Measurements from ENCODE around the gene FADS1. TPM values are rescaled to one million over a fixed set of nuclear protein-coding genes. Genes with fewer than 3 reads are reported as not detected.

FADS1 gene
- total and polyA plus RNA-seq, 2 of the 13 experiments (the other 11 are each of a cell fraction or from before 2014, with no cell fraction given) = 91.8 to 108 TPM

DNA sequence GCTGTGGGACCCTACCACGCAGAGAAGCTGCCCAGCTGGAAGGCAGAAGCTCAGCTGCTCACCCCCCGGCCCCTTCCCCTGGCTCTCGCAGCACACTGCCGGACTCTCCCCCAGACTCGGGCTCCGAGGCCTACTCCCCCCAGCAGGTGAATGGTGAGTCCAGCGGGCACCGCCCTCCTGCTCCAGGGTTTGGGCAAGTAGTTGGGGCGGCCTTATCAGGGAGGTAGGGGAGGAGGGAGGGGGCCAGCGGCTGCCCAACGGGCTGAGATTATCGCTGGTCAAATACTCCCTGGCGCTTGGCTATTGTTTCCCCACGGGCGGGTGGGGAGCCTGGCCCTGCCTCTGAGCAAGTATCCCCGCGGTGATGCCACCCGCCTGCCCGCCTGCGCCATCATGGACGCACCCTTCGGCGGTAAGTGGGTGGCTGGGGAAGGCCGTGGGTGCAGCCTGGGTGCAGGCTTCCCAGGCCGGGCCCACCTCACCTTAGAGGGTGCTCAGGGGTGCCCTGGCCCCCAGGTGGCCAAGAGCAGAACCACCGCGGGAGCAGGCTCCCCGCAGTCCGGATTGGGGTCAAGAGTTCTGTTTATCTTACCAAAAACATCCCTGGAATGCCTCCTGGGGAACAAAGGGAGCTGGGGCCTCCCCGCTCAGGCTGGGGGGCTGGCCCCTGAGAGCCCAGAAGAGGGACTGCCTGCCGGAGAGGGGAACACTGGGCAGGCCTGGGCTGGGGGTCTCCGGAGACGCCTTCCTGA lies 47.5 kb downstream of the FADS1 start (continued):
- TF ChIP-seq ETV5 (CRISPR knock-in tag; IDR thresholded peaks at IDR 0.05; ENCODE audit: borderline replicate concordance) (peak; percentile 67; the same call in 1 of the 2 replicates), TEAD3 (CRISPR knock-in tag; optimal IDR thresholded peaks at IDR 0.05; ENCODE audit: borderline replicate concordance) (peak; percentile 99), SP5 (CRISPR knock-in tag; IDR thresholded peaks at IDR 0.05; ENCODE audit: borderline replicate concordance, low read depth) (peak; percentile 34; the same call in 1 of the 2 replicates), AKAP8 (CRISPR knock-in tag; IDR thresholded peaks at IDR 0.05) (peak; percentile 53; the same call in 1 of the 2 replicates), MEIS2 (CRISPR knock-in tag; IDR thresholded peaks at IDR 0.05) (no peak), NFKB2 (CRISPR knock-in tag; IDR thresholded peaks at IDR 0.05; ENCODE audit: borderline replicate concordance) (0 out of 2 replicates have a peak, but pooled peaks have one; percentile 22), ZFP62 (CRISPR knock-in tag; IDR thresholded peaks at IDR 0.05) (no peak), MLLT10 (CRISPR knock-in tag; IDR thresholded peaks at IDR 0.05) (no peak), SIX4 (CRISPR knock-in tag; IDR thresholded peaks at IDR 0.05) (peak; percentile 15; the same call in 1 of the 2 replicates), KDM6A (CRISPR knock-in tag; IDR thresholded peaks at IDR 0.05; ENCODE audit: low read depth) (peak; percentile 92), ARID2 (CRISPR knock-in tag; IDR thresholded peaks at IDR 0.05; ENCODE audit: borderline replicate concordance) (no peak), TMF1 (CRISPR knock-in tag; IDR thresholded peaks at IDR 0.05; ENCODE audit: low read depth) (no peak), POLR2AphosphoS5 (IDR thresholded peaks at IDR 0.05; ENCODE audit: low read depth, low read length) (peak; percentile 32; the same call in 1 of the 2 replicates), MED1 (CRISPR knock-in tag; IDR thresholded peaks at IDR 0.05) (peak; percentile 77), ZFP36L1 (CRISPR knock-in tag; IDR thresholded peaks at IDR 0.05) (no peak), ZFY (CRISPR knock-in tag; IDR thresholded peaks at IDR 0.05) (peak; percentile 85), ZNF543 (CRISPR knock-in tag; IDR thresholded peaks at IDR 0.05) (no peak; the same call in 1 of the 2 replicates), ZNF367 (CRISPR knock-in tag; IDR thresholded peaks at IDR 0.05; ENCODE audit: borderline replicate concordance) (no peak)
- TF ChIP-seq, protein P1, sequence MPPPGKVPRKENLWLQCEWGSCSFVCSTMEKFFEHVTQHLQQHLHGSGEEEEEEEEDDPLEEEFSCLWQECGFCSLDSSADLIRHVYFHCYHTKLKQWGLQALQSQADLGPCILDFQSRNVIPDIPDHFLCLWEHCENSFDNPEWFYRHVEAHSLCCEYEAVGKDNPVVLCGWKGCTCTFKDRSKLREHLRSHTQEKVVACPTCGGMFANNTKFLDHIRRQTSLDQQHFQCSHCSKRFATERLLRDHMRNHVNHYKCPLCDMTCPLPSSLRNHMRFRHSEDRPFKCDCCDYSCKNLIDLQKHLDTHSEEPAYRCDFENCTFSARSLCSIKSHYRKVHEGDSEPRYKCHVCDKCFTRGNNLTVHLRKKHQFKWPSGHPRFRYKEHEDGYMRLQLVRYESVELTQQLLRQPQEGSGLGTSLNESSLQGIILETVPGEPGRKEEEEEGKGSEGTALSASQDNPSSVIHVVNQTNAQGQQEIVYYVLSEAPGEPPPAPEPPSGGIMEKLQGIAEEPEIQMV (CRISPR knock-in tag; IDR thresholded peaks at IDR 0.05; ENCODE audit: low read depth) = no peak
- TF ChIP-seq, protein P2, sequence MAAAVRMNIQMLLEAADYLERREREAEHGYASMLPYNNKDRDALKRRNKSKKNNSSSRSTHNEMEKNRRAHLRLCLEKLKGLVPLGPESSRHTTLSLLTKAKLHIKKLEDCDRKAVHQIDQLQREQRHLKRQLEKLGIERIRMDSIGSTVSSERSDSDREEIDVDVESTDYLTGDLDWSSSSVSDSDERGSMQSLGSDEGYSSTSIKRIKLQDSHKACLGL (CRISPR knock-in tag; IDR thresholded peaks at IDR 0.05) = no peak
- TF ChIP-seq, protein P3, sequence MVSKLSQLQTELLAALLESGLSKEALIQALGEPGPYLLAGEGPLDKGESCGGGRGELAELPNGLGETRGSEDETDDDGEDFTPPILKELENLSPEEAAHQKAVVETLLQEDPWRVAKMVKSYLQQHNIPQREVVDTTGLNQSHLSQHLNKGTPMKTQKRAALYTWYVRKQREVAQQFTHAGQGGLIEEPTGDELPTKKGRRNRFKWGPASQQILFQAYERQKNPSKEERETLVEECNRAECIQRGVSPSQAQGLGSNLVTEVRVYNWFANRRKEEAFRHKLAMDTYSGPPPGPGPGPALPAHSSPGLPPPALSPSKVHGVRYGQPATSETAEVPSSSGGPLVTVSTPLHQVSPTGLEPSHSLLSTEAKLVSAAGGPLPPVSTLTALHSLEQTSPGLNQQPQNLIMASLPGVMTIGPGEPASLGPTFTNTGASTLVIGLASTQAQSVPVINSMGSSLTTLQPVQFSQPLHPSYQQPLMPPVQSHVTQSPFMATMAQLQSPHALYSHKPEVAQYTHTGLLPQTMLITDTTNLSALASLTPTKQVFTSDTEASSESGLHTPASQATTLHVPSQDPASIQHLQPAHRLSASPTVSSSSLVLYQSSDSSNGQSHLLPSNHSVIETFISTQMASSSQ (IDR thresholded peaks at IDR 0.05; ENCODE audit: low read depth) = no peak
- TF ChIP-seq, protein P3 (CRISPR knock-in tag; IDR thresholded peaks at IDR 0.05; ENCODE audit: borderline replicate concordance) = peak; percentile 54; the same call in 1 of the 2 replicates
- TF ChIP-seq, protein P4, sequence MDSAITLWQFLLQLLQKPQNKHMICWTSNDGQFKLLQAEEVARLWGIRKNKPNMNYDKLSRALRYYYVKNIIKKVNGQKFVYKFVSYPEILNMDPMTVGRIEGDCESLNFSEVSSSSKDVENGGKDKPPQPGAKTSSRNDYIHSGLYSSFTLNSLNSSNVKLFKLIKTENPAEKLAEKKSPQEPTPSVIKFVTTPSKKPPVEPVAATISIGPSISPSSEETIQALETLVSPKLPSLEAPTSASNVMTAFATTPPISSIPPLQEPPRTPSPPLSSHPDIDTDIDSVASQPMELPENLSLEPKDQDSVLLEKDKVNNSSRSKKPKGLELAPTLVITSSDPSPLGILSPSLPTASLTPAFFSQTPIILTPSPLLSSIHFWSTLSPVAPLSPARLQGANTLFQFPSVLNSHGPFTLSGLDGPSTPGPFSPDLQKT (CRISPR knock-in tag; IDR thresholded peaks at IDR 0.05; ENCODE audit: borderline replicate concordance) = no peak

Measured in HepG2 (cell line).